Stomach (tissue), 9 donors: ENCODE measurements around the gene DNAH11. TPM values are rescaled to one million over a fixed set of nuclear protein-coding genes. Genes with fewer than 3 reads are reported as not detected.

ENCODE experiments used
- DNase-seq, 2 donors: peaks; one replicate each; pipeline versions ENCODE4 v3.0.0 to v3.0.0-alpha.2; 2013 to 2019
- H3K27ac ChIP-seq, 5 donors: fragments of 200-600 bp in 4 of 5; sonication (generic) in 4 of 5; one replicate each; pipeline ENCODE4 v1.5.1; 2013 to 2019; ENCODE audit warnings: mild to moderate bottlenecking in 1 of 5, moderate library complexity in 1 of 5
- H3K27me3 ChIP-seq, 3 donors: fragments of 200-600 bp; sonication (generic); one replicate each; pipeline ENCODE4 v1.5.1; 2017 to 2019; ENCODE audit warnings: mixed run types in 1 of 3
- H3K36me3 ChIP-seq, 4 donors: fragments of 200-600 bp; sonication (generic); 1 replicate in 3 of 4; 2 replicates in 1 of 4; pipeline ENCODE4 v1.5.1; 2016 to 2019
- H3K4me1 ChIP-seq, 4 donors: fragments of 200-600 bp; sonication (generic); one replicate each; pipeline ENCODE4 v1.5.1; 2016 to 2019
- H3K4me3 ChIP-seq, 4 donors: fragments of 200-600 bp; sonication (generic) in 3 of 4; one replicate each; pipeline ENCODE4 v1.5.1; 2016 to 2019; ENCODE audit warnings: mild to moderate bottlenecking in 1 of 4
- H3K9me3 ChIP-seq, 4 donors: fragments of 200-600 bp; sonication (generic); one replicate each; pipeline ENCODE4 v1.5.1; 2016 to 2019
- EP300 ChIP-seq: sonication (generic); formaldehyde crosslinking; IDR thresholded peaks from one replicate; pipeline ENCODE4 v1.6.1; 2017; ENCODE audit warnings: antibody characterized with exemption
- POLR2A ChIP-seq, 4 donors: fragments of 450-650 bp; IDR thresholded peaks; one replicate each; pipeline ENCODE4 v1.6.1; 2016; ENCODE audit warnings: antibody characterized with exemption in 4 of 4, control low read depth in 2 of 4, mild to moderate bottlenecking in 1 of 4, moderate library complexity in 1 of 4
- POLR2AphosphoS5 ChIP-seq, 3 donors: sonication (generic); formaldehyde crosslinking; IDR thresholded peaks; one replicate each; pipeline ENCODE4 v1.6.1; 2016; ENCODE audit warnings: antibody characterized with exemption in 3 of 3
- WGBS, 5 donors: extraction: QIAGEN DNeasy Blood & Tissue Kit in 3 of 5; methylation state at CpG; one replicate each; pipeline versions ENCODE4 v1.1.5 to v1.1.7; 2013 to 2018; 5-methylcytosine and 5-hydroxymethylcytosine counted together
- intact Hi-C: fragments of 100-400 bp; cut with DNase I; formaldehyde crosslinking; loops from one replicate; pipeline ENCODE4 v1.15.1; 2023; ENCODE audit warnings: low total_unique reads
- polyA plus RNA-seq, 3 donors: library from polyadenylated mRNA; stranded (reverse); fragments of 200-250 nt; gene quantifications; one replicate each; pipeline ENCODE4 v1.2.3, GENCODE V29; 2013
- total RNA-seq, 5 donors: library from RNA; depleted of rRNA; stranded (reverse); fragments of >200 nt; gene quantifications; one replicate each; pipeline versions ENCODE4 v1.1.0 to v1.2.3, GENCODE V29; 2014 to 2016
- TF ChIP-seq, protein P1 (sequence below), 7 experiments: fragments of 450-650 bp in 4 of 7; fragments of 200-600 bp in 3 of 7; sonication (generic) in 3 of 7; IDR thresholded peaks; one replicate each; pipeline ENCODE4 v1.5.1; 2016 to 2019; ENCODE audit warnings: antibody characterized with exemption in 7 of 7, control low read depth in 2 of 7, mild to moderate bottlenecking in 1 of 7
- donor health status: healthy with polysubstance abuse.
- donor health status: Bipolar disorder and iron deficiency.
- donor health status: healthy.

Gene DNAH11
- total and polyA plus RNA-seq, 8 donors: under 0.01 to 2.6 (median 0.45) TPM; not detected in 1

DNA sequence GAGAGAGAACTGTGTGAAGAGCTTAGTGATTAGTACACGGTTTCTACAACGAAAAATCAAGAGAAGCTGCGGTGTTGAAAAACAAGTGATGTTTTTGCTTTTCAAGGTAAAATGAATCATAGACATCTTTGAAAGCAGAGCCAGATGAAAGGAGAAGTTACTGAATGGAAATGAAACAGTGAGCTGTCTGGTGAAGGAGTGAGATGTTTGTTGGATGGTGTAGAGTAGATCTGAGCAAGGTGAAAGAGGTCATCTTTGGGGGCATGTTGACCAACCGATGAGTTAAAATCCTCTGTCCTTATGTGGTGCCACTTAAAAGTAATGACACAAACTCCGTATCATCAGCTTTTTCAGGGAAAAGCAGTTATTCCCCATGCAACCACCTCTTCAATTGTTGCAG is 225.4 kb downstream of the DNAH11 start:
- Histone ChIP-seq H3K36me3 (no peaks in the 10 kb centered on the region), H3K4me1 (peaks cover 0 to 16% (median 0%) of the 10 kb centered on the region in 4 donors), H3K27ac (no peak overlapping the region), H3K27me3 (no peaks in the 10 kb centered on the region), H3K9me3 (no peaks in the 10 kb centered on the region), H3K4me3 (no peak overlapping the region)
- no peak for DNase-seq
- TF ChIP-seq POLR2A (IDR thresholded peaks at IDR 0.05): no peak
- TF ChIP-seq POLR2AphosphoS5 (IDR thresholded peaks at IDR 0.05): no peak
- no peak for TF ChIP-seq EP300
- TF ChIP-seq, protein P1, sequence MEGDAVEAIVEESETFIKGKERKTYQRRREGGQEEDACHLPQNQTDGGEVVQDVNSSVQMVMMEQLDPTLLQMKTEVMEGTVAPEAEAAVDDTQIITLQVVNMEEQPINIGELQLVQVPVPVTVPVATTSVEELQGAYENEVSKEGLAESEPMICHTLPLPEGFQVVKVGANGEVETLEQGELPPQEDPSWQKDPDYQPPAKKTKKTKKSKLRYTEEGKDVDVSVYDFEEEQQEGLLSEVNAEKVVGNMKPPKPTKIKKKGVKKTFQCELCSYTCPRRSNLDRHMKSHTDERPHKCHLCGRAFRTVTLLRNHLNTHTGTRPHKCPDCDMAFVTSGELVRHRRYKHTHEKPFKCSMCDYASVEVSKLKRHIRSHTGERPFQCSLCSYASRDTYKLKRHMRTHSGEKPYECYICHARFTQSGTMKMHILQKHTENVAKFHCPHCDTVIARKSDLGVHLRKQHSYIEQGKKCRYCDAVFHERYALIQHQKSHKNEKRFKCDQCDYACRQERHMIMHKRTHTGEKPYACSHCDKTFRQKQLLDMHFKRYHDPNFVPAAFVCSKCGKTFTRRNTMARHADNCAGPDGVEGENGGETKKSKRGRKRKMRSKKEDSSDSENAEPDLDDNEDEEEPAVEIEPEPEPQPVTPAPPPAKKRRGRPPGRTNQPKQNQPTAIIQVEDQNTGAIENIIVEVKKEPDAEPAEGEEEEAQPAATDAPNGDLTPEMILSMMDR (IDR thresholded peaks at IDR 0.05): no peak
- intact Hi-C loops: no loop called here
- WGBS, 5 donors: 53 to 71% (median 59%) methylated on average over 5 of the region's 5 CpGs

- intact Hi-C loops: no loop called here
- TF ChIP-seq POLR2A (IDR thresholded peaks at IDR 0.05) (no peak), EP300 (no peak), POLR2AphosphoS5 (IDR thresholded peaks at IDR 0.05) (no peak)
- TF ChIP-seq, protein P1 (IDR thresholded peaks at IDR 0.05): no peak
These were observed 228.4 kb downstream of the DNAH11 start for GRCh38 chr7:21771266-21771665.

DNA sequence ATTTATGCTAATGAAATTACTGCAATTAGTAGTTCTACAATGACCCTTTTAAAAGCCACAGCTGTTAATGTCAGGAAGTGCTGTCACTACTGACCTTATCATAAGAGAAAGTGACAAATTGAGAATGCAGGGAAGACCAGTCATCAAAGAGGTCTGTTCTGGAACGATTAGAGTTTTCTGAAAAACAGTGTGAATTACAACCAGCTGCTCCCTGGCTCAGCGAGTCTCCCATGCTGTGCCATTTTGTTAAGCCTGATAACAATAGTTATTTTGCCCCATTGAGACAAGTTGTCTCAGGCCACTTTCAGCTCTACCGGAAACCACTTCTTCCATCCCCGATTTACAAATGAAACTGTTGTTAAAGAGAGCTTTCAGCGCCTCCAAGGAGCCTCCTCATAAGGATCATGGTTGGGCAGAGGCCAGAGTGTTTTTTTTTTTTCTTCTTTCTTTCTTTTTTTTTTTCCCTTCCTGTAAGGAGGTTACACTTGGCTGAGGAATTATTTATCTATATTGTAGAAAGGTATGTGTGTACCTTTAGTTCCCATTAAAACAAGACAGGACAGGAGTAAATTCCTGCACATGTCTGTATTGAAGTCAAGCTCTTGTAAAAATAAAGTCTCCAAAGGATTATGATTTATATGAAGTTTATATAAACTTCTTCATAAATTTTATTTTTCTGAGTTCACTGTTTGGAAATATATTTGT is 229.2 kb downstream of the DNAH11 start:
- 15 to 22% (median 18%) methylated on average over 5 of the region's 5 CpGs for WGBS, 5 donors
- TF ChIP-seq POLR2A (IDR thresholded peaks at IDR 0.05): no peak
- TF ChIP-seq POLR2AphosphoS5 (IDR thresholded peaks at IDR 0.05): no peak
- TF ChIP-seq, protein P1 (IDR thresholded peaks at IDR 0.05): no peak
- TF ChIP-seq EP300: no peak
- no peaks in the 10 kb centered on the region for H3K27me3 ChIP-seq
- no peak overlapping the region for H3K4me3 ChIP-seq
- H3K36me3 ChIP-seq: no peaks in the 10 kb centered on the region
- intact Hi-C loops: no loop called here
- H3K9me3 ChIP-seq: no peaks in the 10 kb centered on the region
- H3K27ac ChIP-seq: no peak overlapping the region
- peaks cover 0 to 18% (median 0%) of the 10 kb centered on the region in 4 donors for H3K4me1 ChIP-seq
- DNase-seq: peak in 1 of 2 donors; percentile 9

More at GRCh38 chr7:21771266-21771665, 228.4 kb downstream of the DNAH11 start:
- Histone ChIP-seq H3K27me3 (no peaks in the 10 kb centered on the region), H3K36me3 (no peaks in the 10 kb centered on the region), H3K27ac (no peak overlapping the region), H3K4me3 (no peak overlapping the region), H3K4me1 (peaks cover 0 to 18% (median 0%) of the 10 kb centered on the region in 4 donors), H3K9me3 (no peaks in the 10 kb centered on the region)
- 65 to 75% (median 68%) methylated on average over 5 of the region's 5 CpGs for WGBS, 5 donors
- no peak for DNase-seq

DNA sequence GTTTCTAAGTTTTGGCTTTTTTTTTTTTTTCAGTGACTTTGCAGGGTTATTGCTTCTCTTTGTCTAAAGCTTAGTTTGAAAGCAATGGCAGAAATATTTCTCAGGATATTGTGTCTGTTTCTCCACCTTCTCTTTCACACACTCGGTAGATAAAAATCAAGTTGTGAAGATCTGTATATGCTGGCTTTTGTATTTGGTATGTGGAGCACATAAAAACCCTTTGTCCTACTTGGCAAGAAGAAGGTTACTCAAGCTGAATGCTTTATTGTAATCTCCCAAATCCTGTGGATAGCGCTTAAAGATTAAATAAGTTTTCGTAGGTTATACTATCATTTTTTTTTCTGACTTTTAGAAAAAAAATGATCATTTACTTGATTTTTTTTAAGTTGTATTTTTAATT is 230.5 kb downstream of the DNAH11 start:
- WGBS, 5 donors: 19 to 46% (median 27%) methylated on average over 3 of the region's 3 CpGs
- H3K27me3 ChIP-seq: no peaks in the 10 kb centered on the region
- no peak overlapping the region for H3K4me3 ChIP-seq

DNA sequence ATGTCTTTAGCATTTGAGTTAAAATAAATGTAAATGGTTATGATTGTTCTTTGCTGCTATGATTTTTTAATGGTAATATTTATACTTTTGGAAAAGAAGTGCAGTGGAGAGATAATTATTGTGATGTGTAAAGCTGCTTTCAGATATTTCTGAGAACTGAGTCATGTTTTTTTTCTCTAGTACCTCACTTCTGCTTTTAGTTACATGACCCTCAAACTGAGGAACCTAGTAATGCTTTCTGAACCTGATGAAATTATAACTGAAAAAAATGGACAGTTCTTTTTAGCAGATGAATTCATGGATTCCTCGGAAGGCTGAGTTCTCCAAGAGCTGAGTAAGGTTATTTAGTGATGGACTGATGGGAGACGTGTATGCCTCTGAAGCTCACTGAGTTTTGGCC is 235.1 kb downstream of the DNAH11 start:
- H3K9me3 ChIP-seq: no peaks in the 10 kb centered on the region
- H3K27ac ChIP-seq: no peak overlapping the region
- no peak for DNase-seq
- WGBS, 5 donors: 83 to 92% (median 88%) methylated on average over 2 of the region's 2 CpGs
- H3K4me3 ChIP-seq: no peak overlapping the region
- H3K4me1 ChIP-seq: peaks cover 0 to 6% (median 0%) of the 10 kb centered on the region in 4 donors
- TF ChIP-seq POLR2A (IDR thresholded peaks at IDR 0.05) (no peak), EP300 (no peak), POLR2AphosphoS5 (IDR thresholded peaks at IDR 0.05) (no peak)
- TF ChIP-seq, protein P1 (IDR thresholded peaks at IDR 0.05): no peak
- no peaks in the 10 kb centered on the region for H3K27me3 ChIP-seq
- intact Hi-C loops: no loop called here
- no peaks in the 10 kb centered on the region for H3K36me3 ChIP-seq

More for the DNA sequence above, 230.5 kb downstream of the DNAH11 start:
- H3K27ac ChIP-seq: no peak overlapping the region
- H3K4me1 ChIP-seq: peaks cover 0 to 18% (median 0%) of the 10 kb centered on the region in 4 donors
- H3K36me3 ChIP-seq: no peaks in the 10 kb centered on the region
- intact Hi-C loops: no loop called here
- H3K9me3 ChIP-seq: no peaks in the 10 kb centered on the region
- no peak for DNase-seq
- no peak for TF ChIP-seq EP300
